ENCODE measurements around the gene DENND2D. TPM values are rescaled to one million over a fixed set of nuclear protein-coding genes. Genes with fewer than 3 reads are reported as not detected.

DENND2D gene
- total and polyA plus RNA-seq, 2 donors (not counting 1 experiment from before 2014, with no cell fraction given), result 48.0 to 111 TPM

- H3K4me1 Mint-ChIP-seq, result peaks cover 45% of the 10 kb centered on the region
- ATAC-seq (ENCODE audit: low read depth) (no peak), DNase-seq (no peak)
- peak overlapping the region in 1 of 2 donors; percentile 70 for H3K27ac ChIP-seq (ENCODE audit: low read length in 2 of 2)
- H3K9me3 ChIP-seq (ENCODE audit: control extremely low read depth in 1 of 3, control insufficient read depth in 2 of 3, insufficient read depth in 1 of 3, low read length in 2 of 3), result no peaks in the 10 kb centered on the region
- H3K36me3 ChIP-seq (replicated peaks in 1 of 2; ENCODE audit: control extremely low read depth in 1 of 2, control insufficient read depth in 1 of 2, extremely low read depth in 1 of 2, insufficient read depth in 2 of 2, low read length in 1 of 2), result peaks cover 7 to 65% of the 10 kb centered on the region in 2 experiments
- no peak for TF ChIP-seq EZH2 (IDR thresholded peaks at IDR 0.05; ENCODE audit: borderline replicate concordance, insufficient read depth, low read depth, low read length, poor library complexity, severe bottlenecking)
- TF ChIP-seq, protein P1, sequence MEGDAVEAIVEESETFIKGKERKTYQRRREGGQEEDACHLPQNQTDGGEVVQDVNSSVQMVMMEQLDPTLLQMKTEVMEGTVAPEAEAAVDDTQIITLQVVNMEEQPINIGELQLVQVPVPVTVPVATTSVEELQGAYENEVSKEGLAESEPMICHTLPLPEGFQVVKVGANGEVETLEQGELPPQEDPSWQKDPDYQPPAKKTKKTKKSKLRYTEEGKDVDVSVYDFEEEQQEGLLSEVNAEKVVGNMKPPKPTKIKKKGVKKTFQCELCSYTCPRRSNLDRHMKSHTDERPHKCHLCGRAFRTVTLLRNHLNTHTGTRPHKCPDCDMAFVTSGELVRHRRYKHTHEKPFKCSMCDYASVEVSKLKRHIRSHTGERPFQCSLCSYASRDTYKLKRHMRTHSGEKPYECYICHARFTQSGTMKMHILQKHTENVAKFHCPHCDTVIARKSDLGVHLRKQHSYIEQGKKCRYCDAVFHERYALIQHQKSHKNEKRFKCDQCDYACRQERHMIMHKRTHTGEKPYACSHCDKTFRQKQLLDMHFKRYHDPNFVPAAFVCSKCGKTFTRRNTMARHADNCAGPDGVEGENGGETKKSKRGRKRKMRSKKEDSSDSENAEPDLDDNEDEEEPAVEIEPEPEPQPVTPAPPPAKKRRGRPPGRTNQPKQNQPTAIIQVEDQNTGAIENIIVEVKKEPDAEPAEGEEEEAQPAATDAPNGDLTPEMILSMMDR (IDR thresholded peaks at IDR 0.05), result no peak
- H3K9ac ChIP-seq (ENCODE audit: low read length), result no peak overlapping the region
- no peak overlapping the region for H3K4me2 ChIP-seq (replicated peaks; ENCODE audit: low read depth, low read length, poor library complexity, severe bottlenecking)
- H2AFZ ChIP-seq (ENCODE audit: insufficient read depth, low read depth, low read length, poor library complexity, severe bottlenecking), result no peak overlapping the region
- CTCF ChIA-PET, result interaction anchor here (0.7 to 1.9 kb wide), 3 partner anchors 13 to 143 kb away, joined by 3 to 7 read pairs (median 5); no protein-coding TSS in a partner anchor
- H3K4me3 ChIP-seq (ENCODE audit: control extremely low read depth in 1 of 5, extremely low read depth in 1 of 5, insufficient read depth in 1 of 5, low read depth in 2 of 5, low read length in 4 of 5), result no peak overlapping the region
- H3K27me3 ChIP-seq (replicated peaks in 1 of 4; ENCODE audit: control extremely low read depth in 1 of 4, control insufficient read depth in 3 of 4, insufficient read depth in 4 of 4, low read length in 3 of 4), result no peaks in the 10 kb centered on the region
- no peaks in the 10 kb centered on the region for H4K20me1 ChIP-seq (ENCODE audit: control insufficient read depth, insufficient read depth, low read length, poor library complexity, severe bottlenecking)
- POLR2A ChIA-PET, result interaction anchor here (1.5 kb wide), 1 partner anchor 30 kb away, joined by 3 read pairs; no protein-coding TSS in a partner anchor
- no peaks in the 10 kb centered on the region for H3K9me3 Mint-ChIP-seq (ENCODE audit: insufficient read depth)
- no peaks in the 10 kb centered on the region for H3K27me3 Mint-ChIP-seq
- no peak overlapping the region for H3K4me3 Mint-ChIP-seq
- H3K27ac Mint-ChIP-seq, result peak overlapping the region; percentile 32
- intact Hi-C loops (cut with micrococcal nuclease), result no loop called here
- peaks cover 47% of the 10 kb centered on the region for H3K79me2 ChIP-seq (ENCODE audit: control insufficient read depth, insufficient read depth, low read length)
- peaks cover 9 to 28% of the 10 kb centered on the region in 2 donors for H3K4me1 ChIP-seq (ENCODE audit: control insufficient read depth in 2 of 2, insufficient read depth in 2 of 2, low read length in 2 of 2)
Measured at GRCh38 chr1:111174070-111174469, 26.4 kb downstream of the DENND2D start.

- Mint-ChIP-seq H3K4me3 (no peak overlapping the region), H3K9me3 (ENCODE audit: insufficient read depth) (no peaks in the 10 kb centered on the region), H3K4me1 (peaks cover 43% of the 10 kb centered on the region), H3K27ac (peak overlapping the region; percentile 57), H3K27me3 (no peaks in the 10 kb centered on the region)
- Histone ChIP-seq H3K36me3 (replicated peaks in 1 of 2; ENCODE audit: control extremely low read depth in 1 of 2, control insufficient read depth in 1 of 2, extremely low read depth in 1 of 2, insufficient read depth in 2 of 2, low read length in 1 of 2) (peaks cover 16 to 65% of the 10 kb centered on the region in 2 experiments), H3K9ac (ENCODE audit: low read length) (no peak overlapping the region), H3K27me3 (replicated peaks in 1 of 4; ENCODE audit: control extremely low read depth in 1 of 4, control insufficient read depth in 3 of 4, insufficient read depth in 4 of 4, low read length in 3 of 4) (no peaks in the 10 kb centered on the region), H3K9me3 (ENCODE audit: control extremely low read depth in 1 of 3, control insufficient read depth in 2 of 3, insufficient read depth in 1 of 3, low read length in 2 of 3) (no peaks in the 10 kb centered on the region), H3K4me3 (ENCODE audit: control extremely low read depth in 1 of 5, extremely low read depth in 1 of 5, insufficient read depth in 1 of 5, low read depth in 2 of 5, low read length in 4 of 5) (no peak overlapping the region), H3K4me2 (replicated peaks; ENCODE audit: low read depth, low read length, poor library complexity, severe bottlenecking) (no peak overlapping the region), H3K27ac (ENCODE audit: low read length in 2 of 2) (peak overlapping the region in 1 of 2 donors; percentile 70), H2AFZ (ENCODE audit: insufficient read depth, low read depth, low read length, poor library complexity, severe bottlenecking) (no peak overlapping the region), H3K4me1 (ENCODE audit: control insufficient read depth in 2 of 2, insufficient read depth in 2 of 2, low read length in 2 of 2) (peaks cover 9 to 28% of the 10 kb centered on the region in 2 donors), H3K79me2 (ENCODE audit: control insufficient read depth, insufficient read depth, low read length) (peaks cover 54% of the 10 kb centered on the region), H4K20me1 (ENCODE audit: control insufficient read depth, insufficient read depth, low read length, poor library complexity, severe bottlenecking) (no peaks in the 10 kb centered on the region)
- CTCF ChIA-PET, result interaction anchor here (1.5 to 1.9 kb wide), 3 partner anchors 29 to 228 kb away, joined by 3 to 7 read pairs (median 5); no protein-coding TSS in a partner anchor
- intact Hi-C loops (cut with micrococcal nuclease), result no loop called here
- POLR2A ChIA-PET, result interaction anchor here (0.6 kb wide), 1 partner anchor 8 kb away, joined by 3 read pairs; no protein-coding TSS in a partner anchor
- DNase-seq (no peak), ATAC-seq (ENCODE audit: low read depth) (no peak)
- TF ChIP-seq EZH2 (IDR thresholded peaks at IDR 0.05; ENCODE audit: borderline replicate concordance, insufficient read depth, low read depth, low read length, poor library complexity, severe bottlenecking), result no peak
- TF ChIP-seq, protein P1 (IDR thresholded peaks at IDR 0.05), result no peak
Measured at GRCh38 chr1:111172463-111172862, 28.0 kb downstream of the DENND2D start.

All from B cell (primary cell).